Stimulated activated CD4-positive, alpha-beta T cell treated with anti-CD3 and anti-CD28 coated beads, Interleukin-12 subunit alpha, Interleukin-12 subunit beta, amount 100 ng/mL, for 48 hours (primary cell): ENCODE data around the gene ARID5B.
"Not testable (repeated sequence)": the region's sequence is repeated elsewhere in the genome, so short reads cannot be mapped to it uniquely, and the experiment has no call there.

Experiments
- DNase-seq, 3 donors: peaks; one replicate each; pipeline ENCODE4 v3.0.0-alpha.2; 2020; ENCODE audit warnings: low read depth in 2 of 3, low spot score in 1 of 3

The ARID5B gene

DNA sequence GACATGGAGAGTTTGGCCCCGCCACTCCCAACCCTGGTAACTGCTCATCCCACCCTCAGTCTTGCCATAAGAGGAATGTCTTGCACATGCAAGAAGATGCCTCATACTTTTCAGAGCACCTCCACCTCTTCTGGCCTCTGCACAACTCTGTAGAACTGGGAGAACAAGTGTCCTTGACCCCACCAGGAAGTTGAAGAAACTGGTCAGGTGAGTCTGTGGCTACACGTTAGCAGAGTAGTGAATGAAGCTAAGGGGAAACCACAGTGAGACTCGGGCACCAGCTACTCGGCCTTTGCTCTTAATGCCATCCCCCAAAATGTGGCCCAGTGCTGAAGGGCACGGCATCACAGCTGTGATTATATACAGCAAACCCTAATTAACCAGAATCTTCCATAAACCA is 110.1 kb downstream of the ARID5B start:
- DNase-seq, result no peak

DNA sequence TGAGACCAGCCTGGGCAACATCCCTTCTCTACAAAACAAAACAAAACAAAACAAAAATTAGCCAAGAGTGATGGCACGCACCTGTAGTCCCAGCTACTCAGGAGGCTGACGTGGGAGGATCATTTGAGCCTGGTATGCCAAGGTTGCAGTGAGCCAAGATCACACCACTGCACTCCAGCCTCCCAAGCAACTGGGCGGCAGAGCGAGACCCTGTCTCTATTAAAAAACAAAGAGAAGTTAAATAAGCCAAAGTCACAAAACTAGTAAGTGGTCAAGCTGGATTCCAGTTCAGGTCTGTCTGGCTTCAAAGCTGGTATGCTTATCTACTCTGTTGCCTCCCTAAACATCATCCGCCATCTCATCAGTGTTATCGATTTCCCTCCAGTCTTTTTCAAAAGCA is 110.8 kb downstream of the ARID5B start:
- DNase-seq, result no peak

DNA sequence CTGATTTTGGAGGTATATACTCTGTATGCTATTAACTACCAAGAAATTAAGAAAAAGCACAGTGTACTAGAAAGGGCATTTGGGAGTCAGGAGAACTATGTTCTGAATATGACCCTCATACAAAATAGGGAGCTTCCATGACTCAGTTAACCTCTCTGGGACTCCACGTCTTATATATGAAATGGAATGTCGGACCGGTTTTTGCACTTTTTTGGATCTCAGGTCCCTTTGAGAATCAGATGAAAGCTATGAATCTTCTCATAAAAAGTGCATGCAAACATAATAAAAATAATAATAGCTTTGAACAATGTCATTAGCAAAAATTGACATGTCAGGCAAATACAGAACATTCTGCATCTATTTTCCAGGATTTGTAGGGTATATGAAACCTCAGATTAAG is 113.0 kb downstream of the ARID5B start:
- no peak for DNase-seq

DNA sequence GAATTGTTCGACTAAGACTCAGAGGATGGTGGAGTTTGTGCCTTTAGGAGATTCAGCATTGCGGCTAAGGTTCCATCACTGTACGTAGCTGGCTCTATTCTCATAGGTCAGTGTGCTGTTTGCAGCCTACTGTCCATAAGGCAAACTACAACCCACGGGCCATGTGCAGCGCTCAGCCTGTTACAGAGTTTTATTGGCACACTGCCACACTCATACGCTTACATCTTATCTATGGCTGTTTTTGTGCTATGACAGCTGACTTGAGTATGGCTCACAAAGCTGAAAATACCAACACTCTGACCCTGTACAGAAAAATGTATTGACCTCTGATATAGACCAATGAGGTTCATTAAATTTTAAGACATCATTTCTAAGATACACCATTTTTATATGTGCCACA is 114.5 kb downstream of the ARID5B start:
- DNase-seq, result no peak

DNA sequence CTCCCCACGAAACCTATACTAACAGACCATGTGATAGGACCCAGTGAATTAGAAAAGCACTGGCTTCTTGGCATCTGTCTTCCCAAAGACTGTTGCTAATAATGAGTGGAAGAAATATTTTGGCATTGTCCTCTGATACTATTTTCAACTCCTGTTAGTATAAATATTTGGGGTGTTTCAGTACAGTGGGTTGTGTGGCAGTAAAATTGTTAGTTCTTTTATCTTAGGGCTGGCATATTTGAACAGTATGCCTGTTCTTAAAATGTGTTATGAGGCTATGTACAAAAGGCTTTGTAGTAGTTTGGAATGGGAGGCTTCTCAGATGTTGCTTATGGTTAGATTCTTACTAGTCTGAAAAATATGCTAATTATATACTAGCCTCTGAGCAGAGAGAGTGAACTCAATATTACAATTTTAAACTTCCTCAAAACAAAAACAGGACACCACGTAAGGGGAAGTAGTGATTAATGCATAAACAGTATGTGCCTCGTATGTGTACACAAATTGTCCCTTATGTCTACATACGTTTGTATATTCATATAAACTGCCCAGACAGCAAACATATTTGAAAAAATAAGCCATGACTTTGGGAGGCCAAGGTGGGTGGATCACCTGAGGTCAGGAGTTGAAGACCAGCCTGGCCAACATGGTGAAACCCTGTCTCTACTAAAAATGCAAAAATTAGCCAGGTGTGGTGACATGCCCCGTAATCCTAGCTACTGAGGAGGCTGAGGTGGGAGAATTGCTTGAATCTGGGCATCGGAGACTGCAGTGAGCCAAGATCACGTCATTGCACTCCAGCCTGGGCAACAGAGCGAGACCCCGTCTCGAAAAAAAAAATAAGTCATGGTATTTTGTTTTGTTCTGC is 115.4 kb downstream of the ARID5B start:
- no peak for DNase-seq

DNA sequence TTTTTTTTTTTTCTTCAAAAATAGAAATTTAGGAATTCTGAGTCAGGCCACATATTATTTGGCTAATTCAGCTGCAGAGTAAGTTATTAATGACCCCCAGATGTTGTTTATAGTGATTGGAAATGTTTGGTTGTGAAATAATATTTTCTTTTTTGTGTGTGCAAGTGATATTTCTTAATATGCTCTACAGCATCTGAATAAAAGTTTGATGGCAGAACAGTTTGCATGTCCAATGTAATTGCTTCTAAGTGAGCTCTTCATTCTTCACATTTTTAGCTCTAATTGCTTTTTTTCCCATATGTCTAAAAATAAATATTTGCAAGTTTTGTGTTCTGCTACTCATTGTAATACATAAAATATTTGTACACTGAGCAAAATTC is 116.0 kb downstream of the ARID5B start:
- DNase-seq, result no peak

DNA sequence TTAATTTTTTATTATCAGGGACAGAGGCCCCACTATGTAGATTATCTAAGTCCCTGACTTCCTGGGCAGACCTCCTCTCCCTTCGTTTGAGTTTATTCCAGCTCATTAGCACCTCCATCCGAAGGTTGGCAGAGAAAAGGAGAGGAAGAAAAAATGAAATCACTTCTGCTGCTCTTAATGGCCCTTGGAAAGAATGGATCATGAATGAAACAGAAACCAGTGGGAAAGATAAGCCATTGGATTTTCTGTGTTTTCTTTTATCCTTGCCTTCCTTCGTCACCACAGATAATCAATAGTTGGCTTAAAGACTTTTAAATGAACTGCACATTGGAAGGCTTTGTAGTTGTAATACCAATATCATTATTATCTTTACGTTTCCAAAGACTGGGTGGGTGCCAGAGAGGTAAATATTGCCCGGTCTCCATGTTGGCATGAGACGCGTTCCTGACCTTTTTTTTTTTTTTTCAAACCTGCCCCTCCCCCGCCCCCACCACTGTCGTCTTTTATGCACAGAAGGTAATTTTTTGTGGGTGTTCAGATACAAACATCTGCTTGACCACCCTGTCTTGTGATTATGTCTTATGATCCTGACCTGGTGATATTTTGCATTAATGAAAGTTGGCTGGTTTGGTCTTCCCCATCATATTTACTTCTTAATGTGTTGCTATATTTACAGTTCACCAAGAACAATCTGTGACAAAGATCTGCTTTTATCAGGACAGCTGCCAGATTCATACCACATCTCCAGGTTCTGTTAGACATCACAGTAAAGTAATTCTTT is 116.8 kb downstream of the ARID5B start:
- DNase-seq, result no peak

DNA sequence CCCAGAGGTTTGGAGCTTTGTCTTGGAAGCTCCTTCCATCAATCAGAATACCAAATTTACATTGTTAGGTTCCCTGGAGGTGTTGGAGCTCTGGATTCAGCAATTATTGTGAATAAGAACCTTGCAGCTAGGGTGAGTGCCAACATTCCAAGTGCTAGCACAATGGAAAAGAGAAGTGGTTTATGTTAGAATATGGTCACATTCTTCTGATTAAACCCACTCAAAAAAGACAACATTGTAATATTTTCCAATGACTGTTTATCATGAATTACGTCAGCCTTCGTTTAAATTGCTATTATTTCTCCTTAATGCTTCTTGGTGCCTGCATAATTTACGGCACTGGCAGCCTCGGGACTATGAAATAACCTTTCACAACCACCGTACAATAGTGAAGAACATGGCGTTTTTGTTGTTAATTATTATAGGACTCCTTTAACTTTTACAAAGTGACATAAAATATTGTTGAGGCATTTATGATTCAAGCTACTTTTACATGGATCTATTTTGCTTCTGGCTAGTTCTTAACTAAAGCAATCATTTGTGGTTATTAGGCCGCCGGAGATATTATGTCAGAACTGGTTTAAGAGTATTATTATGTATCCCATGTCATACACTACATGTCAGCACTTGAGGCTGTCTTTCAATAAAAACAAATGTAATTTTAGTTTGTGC is 117.7 kb downstream of the ARID5B start:
- no peak for DNase-seq

DNA sequence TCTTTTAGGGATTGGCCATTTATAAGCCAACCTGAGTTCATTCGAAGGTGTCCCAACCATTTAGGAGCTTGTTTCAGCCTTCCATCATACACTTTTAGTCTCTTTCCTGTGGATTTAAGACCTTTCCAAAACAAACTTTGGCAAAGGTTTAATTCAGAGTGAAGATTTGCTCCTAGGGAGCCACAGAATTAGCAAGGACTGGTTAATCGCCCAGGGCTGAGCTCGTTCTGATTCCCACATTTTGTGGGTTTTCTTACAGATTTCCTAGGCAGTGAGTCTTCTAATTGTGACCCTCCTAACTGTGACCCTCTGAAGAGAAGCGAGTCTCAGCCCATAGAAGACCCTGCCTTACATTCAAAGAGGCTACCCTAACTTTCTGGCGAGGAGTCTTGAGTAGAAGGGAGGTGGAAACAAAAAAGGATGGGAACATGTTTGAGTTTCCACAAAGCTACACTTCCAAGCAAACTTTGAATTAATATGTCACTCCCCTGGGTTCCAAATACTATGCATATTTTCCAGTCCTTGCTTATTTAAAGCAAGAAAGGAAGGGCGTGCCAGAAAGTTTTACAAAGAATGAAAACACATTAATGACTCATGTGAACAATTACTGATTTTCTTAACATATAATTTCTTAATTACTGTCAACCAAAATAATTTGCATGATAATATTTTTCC is 118.3 kb downstream of the ARID5B start:
- DNase-seq, result no peak

DNA sequence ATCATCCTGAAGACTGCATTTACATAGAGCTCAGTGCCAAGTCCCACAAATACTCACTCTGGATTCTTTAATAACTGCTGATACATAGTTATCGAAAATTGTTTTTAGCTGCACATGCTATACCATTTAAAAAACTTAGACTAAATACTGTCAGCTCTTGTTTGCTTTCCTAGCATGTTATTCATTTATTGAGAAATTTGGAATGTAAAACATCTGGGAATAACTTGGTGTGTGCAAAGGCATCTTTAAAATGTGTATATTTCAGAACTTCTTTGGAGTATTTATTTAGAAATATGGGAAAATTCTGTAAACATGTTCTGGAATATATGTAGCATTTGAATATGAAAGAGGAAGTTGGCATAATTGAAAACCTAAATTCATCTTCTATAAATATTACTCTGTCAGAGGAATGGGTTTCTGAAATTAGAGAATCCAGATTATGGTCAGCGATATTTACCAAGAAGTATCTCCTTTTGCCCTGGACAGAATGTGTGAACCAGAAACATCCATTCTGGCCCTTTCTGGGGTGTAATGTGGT is 119.7 kb downstream of the ARID5B start:
- no peak for DNase-seq

DNA sequence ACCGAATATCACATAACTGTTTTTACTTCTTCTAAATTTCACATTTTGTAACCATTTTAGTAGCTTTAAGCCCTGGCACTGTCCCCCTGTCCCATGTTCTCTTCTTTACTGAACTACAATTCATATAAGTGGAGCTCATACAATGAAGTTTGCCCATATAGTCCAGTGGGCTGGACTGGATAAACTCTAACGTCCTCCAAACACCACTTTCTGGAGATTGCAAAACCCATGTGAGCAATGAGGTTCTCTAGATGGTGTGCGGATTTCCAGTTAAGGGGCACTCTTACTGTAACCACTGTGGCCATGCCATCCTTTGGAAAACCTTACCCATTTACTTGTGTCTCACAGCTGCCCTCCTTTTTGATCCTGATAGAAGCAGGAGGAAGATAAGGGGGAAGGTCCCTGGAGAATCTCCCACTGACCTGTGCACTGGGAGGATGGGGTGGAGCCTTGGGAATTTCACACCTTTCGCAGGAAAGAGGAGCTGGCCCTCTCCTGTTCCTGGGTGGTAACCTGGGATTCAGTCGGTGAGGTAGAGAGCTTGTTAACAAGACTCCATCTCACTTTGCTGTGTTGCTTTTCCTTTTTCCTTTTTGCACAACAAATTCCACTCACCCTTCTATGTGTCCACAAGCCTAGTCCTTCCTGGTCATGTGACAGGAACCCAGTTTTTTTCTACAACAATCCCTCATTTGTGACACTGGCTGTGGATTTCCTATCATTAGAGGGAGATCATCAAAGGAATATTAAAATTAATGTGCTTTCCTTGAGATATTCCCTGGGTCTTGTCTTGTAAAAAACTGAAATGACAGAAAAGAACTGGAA is 120.7 kb downstream of the ARID5B start:
- no peak for DNase-seq

DNA sequence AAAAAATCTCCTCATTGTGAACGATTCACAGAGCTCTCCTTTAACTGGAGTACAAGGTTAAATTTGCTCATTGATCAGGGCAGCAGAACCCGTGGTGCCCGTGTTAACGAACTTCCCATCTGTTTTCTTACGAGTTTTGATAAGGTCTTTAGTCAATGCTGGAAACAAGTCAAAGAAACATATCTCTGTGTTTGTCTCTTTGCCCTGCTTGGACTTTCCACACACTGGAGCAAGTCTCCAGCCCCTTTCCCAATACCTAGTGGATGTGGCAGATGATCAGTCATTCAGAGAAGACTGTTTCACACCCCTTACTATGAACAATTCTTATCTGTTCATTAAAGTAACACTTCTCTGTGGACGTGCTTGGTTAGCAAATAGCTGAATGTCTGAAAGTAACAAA is 121.3 kb downstream of the ARID5B start:
- DNase-seq, result no peak

DNA sequence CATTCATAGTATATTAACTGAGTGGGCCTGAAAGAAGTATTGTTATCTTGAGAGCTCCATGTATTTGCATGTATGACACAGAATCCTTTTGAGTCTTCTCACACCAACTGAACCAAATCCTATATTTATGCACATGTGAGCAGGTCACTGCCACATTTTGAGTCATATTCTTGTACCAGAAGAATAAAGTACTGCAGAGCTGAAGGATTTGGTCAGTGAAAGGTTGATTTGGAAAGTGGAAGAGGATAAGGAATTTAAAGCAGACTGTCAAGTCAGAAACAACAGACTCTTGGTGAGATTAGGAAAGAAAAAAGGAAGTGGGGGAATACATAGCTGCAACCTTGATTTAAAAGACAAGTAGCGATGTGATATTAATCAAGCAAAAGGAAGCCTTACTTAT is 121.8 kb downstream of the ARID5B start:
- no peak for DNase-seq

DNA sequence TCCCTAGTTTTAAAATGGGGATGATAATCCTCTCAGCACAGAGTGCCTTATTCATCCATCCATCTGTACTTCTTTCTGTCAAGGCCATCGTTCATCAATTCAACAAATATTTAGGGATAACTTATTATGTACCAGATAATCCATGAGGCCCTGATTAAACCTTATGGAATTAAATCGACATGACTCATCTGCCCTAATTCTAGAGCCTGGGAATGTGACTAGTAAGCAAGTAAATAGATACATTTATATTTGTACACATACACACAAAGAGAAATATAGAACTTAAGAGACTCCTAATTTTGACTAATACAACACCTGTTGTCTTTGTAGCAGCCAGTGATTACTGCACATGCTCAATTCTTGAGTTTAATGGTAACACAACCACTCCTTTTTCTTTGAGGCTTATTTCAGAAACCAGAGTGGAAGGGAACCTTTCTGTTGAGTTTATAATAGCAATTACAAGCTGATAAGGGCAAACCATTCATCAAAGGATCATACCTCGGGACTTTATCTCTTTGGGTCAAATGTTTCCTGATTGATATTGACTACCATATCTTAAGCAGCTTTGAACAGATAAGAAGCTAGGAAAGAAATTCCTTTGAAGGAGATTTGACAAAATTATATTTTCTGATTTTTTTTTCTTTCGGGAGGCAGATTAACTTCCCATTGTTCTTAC is 122.7 kb downstream of the ARID5B start:
- no peak for DNase-seq

DNA sequence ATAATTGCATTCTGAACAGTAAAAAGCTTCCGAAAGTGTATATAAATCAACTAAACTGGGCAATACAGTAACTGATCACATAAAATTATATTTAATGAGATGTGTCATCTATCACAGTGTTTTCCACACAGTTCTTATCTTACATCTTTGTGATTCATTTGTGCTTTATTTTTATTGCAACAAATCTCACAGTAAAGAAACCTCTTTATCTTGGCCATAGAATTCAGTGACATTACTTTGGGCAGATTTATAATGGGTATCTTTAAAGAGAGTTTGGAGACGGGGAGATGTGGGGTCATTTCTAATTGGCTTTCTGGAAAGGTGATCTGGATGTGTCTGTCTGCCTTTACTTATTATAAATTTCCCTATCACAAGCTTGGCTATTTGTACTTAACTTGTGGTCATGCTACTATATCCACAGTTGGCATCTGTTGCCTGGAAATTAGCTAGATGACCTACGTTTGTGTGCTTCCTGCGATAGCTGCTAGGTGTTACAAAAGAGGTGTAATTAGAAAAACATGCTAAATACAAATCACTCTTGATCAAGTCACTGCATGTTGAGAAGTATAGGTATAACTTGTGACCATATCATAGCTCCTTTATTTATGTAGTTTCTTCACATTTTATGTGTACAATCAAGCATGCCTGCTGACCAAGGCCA is 123.8 kb downstream of the ARID5B start:
- no peak for DNase-seq

DNA sequence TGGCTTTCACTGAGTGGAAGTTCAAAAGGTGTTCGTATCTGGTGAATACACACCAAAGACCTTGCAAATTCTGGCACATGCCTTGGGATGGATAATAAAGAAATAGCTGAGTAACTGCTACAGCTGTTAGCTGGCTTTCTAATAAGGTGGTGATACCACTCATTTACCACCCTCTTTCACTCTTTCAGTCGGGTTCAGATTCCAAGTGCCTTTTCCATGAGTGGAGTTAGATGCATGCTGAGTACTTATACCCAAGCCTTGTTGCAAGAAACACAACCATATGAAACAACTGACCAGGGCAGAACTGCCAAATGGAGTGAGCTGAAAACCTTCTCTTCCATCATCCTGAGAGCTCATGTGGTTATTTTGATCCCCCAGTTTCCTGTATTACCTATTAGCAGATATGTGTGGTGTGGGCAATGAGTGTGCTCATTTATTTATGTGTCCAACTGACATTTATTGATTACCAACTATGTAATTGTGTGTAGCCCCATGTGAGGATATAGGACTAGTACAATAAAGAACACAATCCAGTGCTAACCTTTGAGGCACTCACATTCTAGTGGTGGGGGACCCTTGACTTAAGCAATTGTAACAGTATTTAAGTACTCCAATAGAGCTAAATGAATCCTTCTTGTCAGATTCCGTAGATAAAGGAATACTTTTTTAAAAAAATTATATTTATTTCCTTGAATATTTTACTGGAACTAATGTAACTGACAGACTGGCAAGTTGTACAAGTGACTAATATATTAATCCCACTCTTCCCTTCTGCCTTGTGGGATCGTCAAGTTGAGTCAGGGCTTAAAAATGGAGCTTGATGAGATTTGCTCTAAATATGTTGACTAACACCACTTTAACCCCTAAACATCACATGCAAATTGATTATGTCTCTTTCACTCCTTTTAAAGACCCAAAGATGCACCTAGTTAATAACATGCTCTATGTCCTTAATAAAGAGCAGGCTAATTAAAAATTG is 124.7 kb downstream of the ARID5B start:
- no peak for DNase-seq

DNA sequence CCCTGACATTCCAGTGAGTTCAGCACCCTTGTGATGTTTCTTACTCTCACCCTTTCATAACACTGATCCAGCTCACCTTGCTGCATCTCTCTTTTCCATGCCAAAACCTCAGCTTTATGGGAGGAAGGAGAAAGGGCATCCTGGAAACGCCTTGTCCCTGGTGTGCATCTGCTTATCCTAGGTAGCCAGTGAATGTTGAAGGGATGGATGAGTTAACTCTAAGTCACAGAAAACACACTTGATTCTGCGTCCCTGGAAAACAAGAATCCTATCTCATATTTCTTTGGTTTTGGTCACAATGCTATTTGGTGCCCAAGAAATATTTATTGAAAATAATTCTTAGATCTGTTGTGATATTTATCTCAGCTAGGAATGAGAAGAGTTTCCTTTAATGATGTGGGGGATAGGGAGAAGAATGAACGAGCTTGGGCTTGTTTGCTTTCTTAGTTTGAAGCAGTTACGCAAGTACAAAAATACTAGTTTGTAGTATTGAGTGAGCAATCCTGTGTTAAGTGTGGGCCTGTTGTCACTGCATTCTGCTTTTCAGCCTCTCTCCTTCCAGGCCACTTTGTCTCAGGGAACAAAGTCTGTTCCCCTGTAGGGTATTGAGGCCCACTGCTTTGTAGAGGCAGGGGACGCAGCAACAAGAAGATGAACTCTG is 126.5 kb downstream of the ARID5B start:
- DNase-seq, result no peak

DNA sequence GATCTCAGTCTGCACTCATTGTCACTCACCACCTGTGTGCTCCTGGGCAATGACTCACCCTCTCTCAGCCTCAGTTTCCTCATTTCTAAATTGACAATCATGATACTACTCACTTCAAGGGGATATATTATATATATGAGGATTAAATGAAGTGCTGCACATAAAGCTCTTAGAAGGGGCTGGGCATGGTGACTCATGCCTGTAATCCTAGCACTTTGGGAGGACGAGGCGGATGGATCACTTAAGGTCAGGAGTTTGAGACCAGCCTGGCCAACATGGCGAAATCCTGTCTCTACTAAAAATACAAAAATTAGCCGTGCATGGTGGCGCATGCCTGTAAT is 127.0 kb downstream of the ARID5B start:
- not testable (repeated sequence) for DNase-seq
